Right lobe of liver (tissue), 4 donors: Measurements from ENCODE around the gene NCOA6.

Source experiments
- POLR2A ChIP-seq: fragments of 450-650 bp; IDR thresholded peaks from one replicate; pipeline ENCODE4 v1.6.1; 2017; ENCODE audit warnings: antibody characterized with exemption, mild to moderate bottlenecking
- TF ChIP-seq, protein P1 (sequence below), 4 donors: fragments of 200-600 bp in 3 of 4; fragments of 450-650 bp in 1 of 4; IDR thresholded peaks; one replicate each; pipeline versions ENCODE4 v1.5.1 to v1.8.0; 2016 to 2022; ENCODE audit warnings: antibody characterized with exemption in 4 of 4, mild to moderate bottlenecking in 2 of 4
- donor health status: DM: no; HTN: no; CAD: no.
- donor health status: DM: no; HTN: no; CAD: no.
- donor health status: DM: no; HTN: yes; CAD: no.

DNA sequence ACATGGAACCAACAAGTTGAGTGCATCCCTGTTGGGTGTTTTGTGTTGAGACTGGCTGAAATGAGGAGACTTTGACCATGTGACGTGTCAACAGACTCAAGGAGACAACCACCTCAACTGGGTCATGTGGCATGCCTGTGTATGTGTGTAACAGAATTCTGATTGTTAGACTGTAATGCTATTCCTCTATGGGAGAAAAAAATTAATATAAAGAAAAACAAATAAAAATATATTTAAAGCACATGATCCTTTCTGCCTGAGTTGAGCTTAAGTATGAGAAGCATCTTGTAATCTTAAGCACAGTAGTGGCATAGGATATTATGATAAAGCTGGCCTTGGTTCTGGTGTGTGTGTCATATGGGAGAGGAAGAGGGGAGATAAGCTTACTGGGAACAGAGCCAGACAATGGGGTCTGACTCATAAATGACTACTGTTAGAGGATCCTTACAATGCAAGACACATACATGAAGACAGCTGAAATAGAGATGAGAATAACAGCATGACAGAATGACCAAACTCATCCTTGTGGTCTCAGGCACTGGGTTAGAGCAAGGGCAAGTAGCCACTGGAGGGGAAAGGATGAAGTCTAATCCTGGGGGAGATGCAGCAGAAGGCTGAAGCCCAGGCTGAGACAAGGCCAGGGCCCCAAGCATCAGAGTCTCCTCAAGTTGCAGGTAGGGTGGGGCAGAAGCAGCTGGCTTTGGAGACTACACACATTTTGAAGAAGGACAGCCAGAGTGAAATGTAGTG lies 112.1 kb downstream of the NCOA6 start:
- TF ChIP-seq POLR2A, result no peak
- TF ChIP-seq, protein P1, sequence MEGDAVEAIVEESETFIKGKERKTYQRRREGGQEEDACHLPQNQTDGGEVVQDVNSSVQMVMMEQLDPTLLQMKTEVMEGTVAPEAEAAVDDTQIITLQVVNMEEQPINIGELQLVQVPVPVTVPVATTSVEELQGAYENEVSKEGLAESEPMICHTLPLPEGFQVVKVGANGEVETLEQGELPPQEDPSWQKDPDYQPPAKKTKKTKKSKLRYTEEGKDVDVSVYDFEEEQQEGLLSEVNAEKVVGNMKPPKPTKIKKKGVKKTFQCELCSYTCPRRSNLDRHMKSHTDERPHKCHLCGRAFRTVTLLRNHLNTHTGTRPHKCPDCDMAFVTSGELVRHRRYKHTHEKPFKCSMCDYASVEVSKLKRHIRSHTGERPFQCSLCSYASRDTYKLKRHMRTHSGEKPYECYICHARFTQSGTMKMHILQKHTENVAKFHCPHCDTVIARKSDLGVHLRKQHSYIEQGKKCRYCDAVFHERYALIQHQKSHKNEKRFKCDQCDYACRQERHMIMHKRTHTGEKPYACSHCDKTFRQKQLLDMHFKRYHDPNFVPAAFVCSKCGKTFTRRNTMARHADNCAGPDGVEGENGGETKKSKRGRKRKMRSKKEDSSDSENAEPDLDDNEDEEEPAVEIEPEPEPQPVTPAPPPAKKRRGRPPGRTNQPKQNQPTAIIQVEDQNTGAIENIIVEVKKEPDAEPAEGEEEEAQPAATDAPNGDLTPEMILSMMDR (IDR thresholded peaks at IDR 0.05), result no peak
